Sigmoid colon (tissue), 3 donors: ENCODE data around the gene TOM1L2.

Experiments used
- CTCF ChIP-seq, 4 experiments: fragments of 450-650 bp in 3 of 4; fragments of 200-600 bp in 1 of 4; IDR thresholded peaks; one replicate each; pipeline ENCODE4 v1.5.1; 2016 to 2019; ENCODE audit warnings: antibody characterized with exemption in 4 of 4, mild to moderate bottlenecking in 3 of 4, moderate library complexity in 2 of 4
- POLR2A ChIP-seq, 2 donors: fragments of 450-650 bp; IDR thresholded peaks; one replicate each; pipeline ENCODE4 v1.6.1; 2016; ENCODE audit warnings: antibody characterized with exemption in 2 of 2, mild to moderate bottlenecking in 2 of 2, moderate library complexity in 2 of 2

GRCh38 chr17:17856386-17856785 lies 115.8 kb downstream of the TOM1L2 start:
- TF ChIP-seq POLR2A (IDR thresholded peaks at IDR 0.05) (no peak), CTCF (IDR thresholded peaks at IDR 0.05) (no peak)
